Loucy (cell line): Measurements from ENCODE around the gene TBC1D8.

Experiments used
- H2AFZ ChIP-seq: fragments of 200-600 bp; sonication (generic); 2 replicates; pipeline ENCODE4 v1.6.0; 2016; ENCODE audit warnings: antibody characterized with exemption, mild to moderate bottlenecking, low read length, moderate library complexity
- H3F3A ChIP-seq: fragments of 200-600 bp; 2 replicates; pipeline ENCODE4 v1.6.0; 2016; ENCODE audit warnings: antibody characterized with exemption, low read depth, mild to moderate bottlenecking
- H3K27me3 ChIP-seq: fragments of 200-600 bp; sonication (generic); 2 replicates; pipeline ENCODE4 v1.6.1; 2014; ENCODE audit warnings: low read length, mild to moderate bottlenecking; ENCODE audit not compliant: insufficient read depth, poor library complexity, severe bottlenecking
- H3K36me3 ChIP-seq: fragments of 200-600 bp; sonication (generic); 2 replicates; pipeline ENCODE4 v1.6.1; 2016; ENCODE audit warnings: low read length; ENCODE audit not compliant: insufficient read depth
- H3K4me1 ChIP-seq: fragments of 200-600 bp; sonication (generic); 2 replicates; pipeline ENCODE4 v1.5.1; 2014; ENCODE audit warnings: low read length, mild to moderate bottlenecking; ENCODE audit not compliant: insufficient read depth, poor library complexity, severe bottlenecking
- H3K4me2 ChIP-seq: fragments of 200-600 bp; sonication (generic); 2 replicates; pipeline ENCODE4 v1.6.0; 2014; ENCODE audit warnings: antibody characterized with exemption, low read length, low read depth, mild to moderate bottlenecking; ENCODE audit not compliant: poor library complexity, severe bottlenecking
- H3K4me3 ChIP-seq: fragments of 200-600 bp; sonication (generic); 2 replicates; pipeline ENCODE4 v1.5.1; 2014; ENCODE audit warnings: low read length, mild to moderate bottlenecking, mixed read lengths; ENCODE audit not compliant: poor library complexity, severe bottlenecking
- H3K79me2 ChIP-seq: fragments of 200-600 bp; sonication (generic); 2 replicates; pipeline ENCODE4 v1.6.1; 2014; ENCODE audit warnings: low read length; ENCODE audit not compliant: insufficient read depth
- H3K9ac ChIP-seq: fragments of 200-600 bp; sonication (generic); 2 replicates; pipeline ENCODE4 v1.6.0; 2014; ENCODE audit warnings: mild to moderate bottlenecking, low read depth, low read length, moderate library complexity; ENCODE audit not compliant: poor library complexity, severe bottlenecking
- H3K9me2 ChIP-seq: fragments of 200-600 bp; sonication (generic); replicated peaks from 2 replicates; pipeline ENCODE4 v1.6.1; 2016; ENCODE audit warnings: low read depth, low read length, mixed read lengths
- H3K9me3 ChIP-seq: fragments of 200-600 bp; sonication (generic); 2 replicates; pipeline ENCODE4 v1.6.1; 2014; ENCODE audit warnings: mild to moderate bottlenecking, antibody characterized with exemption, low read length, low read depth; ENCODE audit not compliant: insufficient read depth
- H4K20me1 ChIP-seq: fragments of 200-600 bp; sonication (generic); 2 replicates; pipeline ENCODE4 v1.6.0; 2014; ENCODE audit warnings: antibody characterized with exemption, low read length, mild to moderate bottlenecking; ENCODE audit not compliant: insufficient read depth, poor library complexity, severe bottlenecking
- EZH2phosphoT487 ChIP-seq: fragments of 200-600 bp; IDR thresholded peaks from 2 replicates; pipeline ENCODE4 v1.6.1; 2018; ENCODE audit warnings: antibody characterized with exemption, mild to moderate bottlenecking, moderate library complexity, borderline replicate concordance
- TF ChIP-seq, protein P1 (sequence below): fragments of 200-600 bp; sonication (generic); conservative IDR thresholded peaks from 2 replicates; pipeline ENCODE4 v1.5.1; 2014; ENCODE audit warnings: mild to moderate bottlenecking, antibody characterized with exemption, low read length

TBC1D8 gene

DNA sequence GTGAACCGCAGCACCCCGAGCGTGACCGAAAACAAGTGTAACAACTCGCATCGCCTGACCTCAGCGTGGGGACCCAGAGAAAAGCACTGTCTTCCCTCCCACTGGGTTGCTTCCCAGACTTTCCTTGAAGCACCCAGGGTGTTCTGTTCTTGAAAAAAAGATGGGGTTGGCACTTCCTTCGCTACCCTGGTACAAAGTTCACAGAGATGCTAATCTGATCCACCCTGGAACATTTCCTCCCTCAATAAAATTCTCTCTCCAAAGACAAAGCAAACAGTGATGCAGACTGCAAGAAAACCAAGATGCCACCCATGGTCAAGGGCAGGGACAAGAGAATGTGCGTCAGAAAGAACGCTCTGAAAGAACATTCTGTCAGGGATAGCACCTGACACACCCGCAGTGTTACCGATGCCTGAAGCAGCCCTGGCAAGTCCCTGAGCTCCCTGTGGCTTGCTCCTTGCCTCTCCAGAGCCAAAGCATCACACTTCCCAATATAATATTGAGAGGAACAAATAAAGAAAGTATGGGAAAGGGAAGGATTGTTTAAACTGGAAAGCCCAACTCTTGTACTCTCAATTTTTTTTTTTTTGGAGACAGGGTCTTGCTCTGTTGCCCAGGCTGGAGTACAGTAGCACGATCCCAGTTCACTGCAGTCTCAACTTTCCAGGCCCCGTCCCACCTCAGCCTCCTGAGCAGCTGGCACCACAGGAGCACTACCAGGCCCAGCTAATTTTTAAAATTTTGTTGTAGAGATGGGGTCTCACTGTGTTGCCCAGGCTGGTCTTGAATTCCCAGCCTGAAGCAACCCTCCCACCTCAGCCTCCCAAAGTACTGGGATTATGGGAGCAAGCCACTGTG, 70.7 kb downstream of the TBC1D8 start:
- no peaks in the 10 kb centered on the region for H3K4me1 ChIP-seq
- no peaks in the 10 kb centered on the region for H3K79me2 ChIP-seq
- H4K20me1 ChIP-seq = no peaks in the 10 kb centered on the region
- no peak overlapping the region for H3K4me2 ChIP-seq
- no peaks in the 10 kb centered on the region for H3K9me2 ChIP-seq
- H3K4me3 ChIP-seq = no peak overlapping the region
- H3K27me3 ChIP-seq = no peaks in the 10 kb centered on the region
- H3K9ac ChIP-seq = no peak overlapping the region
- H3K9me3 ChIP-seq = no peaks in the 10 kb centered on the region
- TF ChIP-seq, protein P1, sequence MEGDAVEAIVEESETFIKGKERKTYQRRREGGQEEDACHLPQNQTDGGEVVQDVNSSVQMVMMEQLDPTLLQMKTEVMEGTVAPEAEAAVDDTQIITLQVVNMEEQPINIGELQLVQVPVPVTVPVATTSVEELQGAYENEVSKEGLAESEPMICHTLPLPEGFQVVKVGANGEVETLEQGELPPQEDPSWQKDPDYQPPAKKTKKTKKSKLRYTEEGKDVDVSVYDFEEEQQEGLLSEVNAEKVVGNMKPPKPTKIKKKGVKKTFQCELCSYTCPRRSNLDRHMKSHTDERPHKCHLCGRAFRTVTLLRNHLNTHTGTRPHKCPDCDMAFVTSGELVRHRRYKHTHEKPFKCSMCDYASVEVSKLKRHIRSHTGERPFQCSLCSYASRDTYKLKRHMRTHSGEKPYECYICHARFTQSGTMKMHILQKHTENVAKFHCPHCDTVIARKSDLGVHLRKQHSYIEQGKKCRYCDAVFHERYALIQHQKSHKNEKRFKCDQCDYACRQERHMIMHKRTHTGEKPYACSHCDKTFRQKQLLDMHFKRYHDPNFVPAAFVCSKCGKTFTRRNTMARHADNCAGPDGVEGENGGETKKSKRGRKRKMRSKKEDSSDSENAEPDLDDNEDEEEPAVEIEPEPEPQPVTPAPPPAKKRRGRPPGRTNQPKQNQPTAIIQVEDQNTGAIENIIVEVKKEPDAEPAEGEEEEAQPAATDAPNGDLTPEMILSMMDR = no peak
- no peak for TF ChIP-seq EZH2phosphoT487
- no peaks in the 10 kb centered on the region for H3F3A ChIP-seq
- no peaks in the 10 kb centered on the region for H3K36me3 ChIP-seq
- H2AFZ ChIP-seq = no peak overlapping the region

DNA sequence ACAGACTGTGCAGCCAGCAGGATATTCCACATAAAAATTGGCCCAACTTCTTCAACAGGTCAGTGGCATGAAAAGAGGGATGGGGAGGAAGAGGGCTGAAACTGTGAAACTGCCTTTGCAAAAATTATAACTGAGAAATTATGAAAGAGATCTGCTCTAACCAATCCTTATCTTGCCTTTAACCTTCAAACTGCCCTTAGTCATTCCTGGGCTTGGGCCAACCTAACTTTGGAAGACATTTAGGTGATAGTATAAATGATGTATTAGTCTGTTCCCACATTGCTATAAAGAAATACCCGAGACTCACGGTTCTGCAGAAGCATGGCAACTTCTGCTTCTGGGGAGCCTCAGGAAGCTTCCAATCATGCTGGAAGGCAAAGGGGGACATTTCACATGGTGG, 74.6 kb downstream of the TBC1D8 start:
- H4K20me1 ChIP-seq = no peaks in the 10 kb centered on the region
- no peaks in the 10 kb centered on the region for H3K79me2 ChIP-seq
- H3K4me2 ChIP-seq = no peak overlapping the region

DNA sequence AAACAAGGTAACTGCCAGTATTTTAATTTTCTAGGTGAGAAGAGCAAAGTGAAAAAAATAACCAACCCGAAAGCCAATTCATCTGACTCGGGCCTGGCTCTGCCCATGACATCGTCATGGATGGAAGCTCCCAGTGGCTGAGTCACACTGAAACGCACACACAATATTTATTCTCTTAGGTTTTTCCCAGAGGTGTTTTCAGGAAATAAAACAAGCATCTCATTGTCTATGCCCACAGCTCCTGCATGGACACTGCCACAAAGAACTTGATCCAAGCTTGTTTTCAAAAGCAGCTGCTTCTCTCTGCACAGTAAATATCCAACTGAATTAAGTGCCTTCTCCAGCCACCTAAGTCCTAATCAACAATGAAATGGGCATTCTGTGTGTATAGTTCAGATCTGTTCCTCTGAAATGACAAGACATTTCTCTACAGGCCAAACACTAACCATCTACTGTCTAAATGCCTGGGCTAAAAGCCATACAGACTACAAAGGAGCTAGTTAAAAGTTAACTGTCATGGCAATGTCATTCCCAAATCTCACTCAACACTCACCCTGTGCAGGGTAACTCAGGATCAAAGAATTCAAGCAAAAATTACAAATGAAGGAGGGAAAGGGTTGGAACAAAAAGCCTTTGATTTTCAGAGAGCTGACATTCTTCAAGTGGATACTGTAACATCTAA, 86.2 kb downstream of the TBC1D8 start:
- H3F3A ChIP-seq = no peaks in the 10 kb centered on the region
- H3K4me2 ChIP-seq = no peak overlapping the region
- H3K9me3 ChIP-seq = no peaks in the 10 kb centered on the region
- no peaks in the 10 kb centered on the region for H3K4me1 ChIP-seq
- no peaks in the 10 kb centered on the region for H3K36me3 ChIP-seq
- no peak for TF ChIP-seq EZH2phosphoT487
- TF ChIP-seq, protein P1 = no peak
- no peak overlapping the region for H3K4me3 ChIP-seq
- H3K79me2 ChIP-seq = no peaks in the 10 kb centered on the region
- no peak overlapping the region for H2AFZ ChIP-seq
- no peak overlapping the region for H3K9ac ChIP-seq
- no peaks in the 10 kb centered on the region for H3K9me2 ChIP-seq
- no peaks in the 10 kb centered on the region for H3K27me3 ChIP-seq
- H4K20me1 ChIP-seq = no peaks in the 10 kb centered on the region

More for the DNA sequence above, 74.6 kb downstream of the TBC1D8 start:
- Histone ChIP-seq H3K9me3 (no peaks in the 10 kb centered on the region), H3K4me1 (no peaks in the 10 kb centered on the region), H3K27me3 (no peaks in the 10 kb centered on the region), H2AFZ (no peak overlapping the region), H3F3A (no peaks in the 10 kb centered on the region), H3K36me3 (no peaks in the 10 kb centered on the region), H3K9me2 (no peaks in the 10 kb centered on the region), H3K9ac (no peak overlapping the region), H3K4me3 (no peak overlapping the region)
- TF ChIP-seq EZH2phosphoT487 = no peak
- TF ChIP-seq, protein P1 = no peak
